ENCODE measurements around the gene STPG2.
"Not testable (repeated sequence)": the region's sequence is repeated elsewhere in the genome, so short reads cannot be mapped to it uniquely, and the experiment has no call there.

Gene STPG2

GRCh38 chr4:97778174-97778573 is 365.1 kb downstream of the STPG2 start:
- no peak for DNase-seq

DNA sequence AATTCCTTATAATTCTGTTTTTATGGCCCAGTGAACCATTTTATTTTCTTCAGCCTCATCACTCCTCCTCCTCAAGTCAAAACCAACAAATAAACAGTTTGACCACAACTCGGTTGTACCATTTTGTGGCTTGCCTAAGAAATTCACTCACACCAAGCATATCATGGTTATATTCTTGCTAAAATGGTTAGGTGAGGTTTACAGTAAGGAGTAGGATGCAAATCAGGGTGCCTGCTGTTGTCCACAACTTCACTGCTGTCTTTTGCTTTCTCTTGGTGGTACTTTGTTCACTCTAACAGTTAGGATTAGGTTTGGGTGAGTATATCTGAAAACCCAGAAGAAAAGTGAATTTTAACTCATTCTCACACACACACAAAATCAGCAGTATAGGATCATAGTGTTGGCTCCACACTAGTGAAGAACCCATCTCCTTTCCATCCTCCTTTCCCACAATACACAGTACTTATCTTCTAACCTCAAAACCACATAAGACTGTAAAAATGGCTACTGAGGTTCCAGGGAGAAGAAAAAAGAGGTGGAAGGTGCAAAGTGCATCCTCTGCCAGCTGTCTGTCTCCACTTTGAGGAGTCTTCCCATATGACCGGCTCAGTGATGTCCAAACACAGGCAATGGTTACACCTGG is 368.8 kb downstream of the STPG2 start:
- DNase-seq: no peak

DNA sequence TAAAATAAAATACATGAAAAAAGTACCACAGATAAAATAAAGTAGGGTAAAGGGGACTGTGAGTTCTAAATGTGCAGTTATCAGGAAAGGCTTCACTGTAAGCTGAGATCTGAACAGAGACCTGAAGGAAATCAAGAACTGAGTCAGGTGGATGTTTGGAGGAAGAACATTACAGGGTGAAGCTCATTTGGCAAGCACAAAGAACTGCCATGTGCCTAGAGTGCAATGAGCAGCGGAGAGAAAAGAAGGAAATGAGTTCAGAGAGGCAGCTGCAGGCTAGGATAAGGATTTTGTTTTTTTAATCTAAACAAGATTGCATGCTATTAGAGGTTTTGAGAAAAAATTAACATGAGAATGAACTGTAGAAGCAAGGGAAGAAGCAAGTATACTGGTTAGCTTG is 373.1 kb downstream of the STPG2 start:
- DNase-seq: no peak

GRCh38 chr4:97762115-97762512 is 381.2 kb downstream of the STPG2 start:
- no peak for DNase-seq

DNA sequence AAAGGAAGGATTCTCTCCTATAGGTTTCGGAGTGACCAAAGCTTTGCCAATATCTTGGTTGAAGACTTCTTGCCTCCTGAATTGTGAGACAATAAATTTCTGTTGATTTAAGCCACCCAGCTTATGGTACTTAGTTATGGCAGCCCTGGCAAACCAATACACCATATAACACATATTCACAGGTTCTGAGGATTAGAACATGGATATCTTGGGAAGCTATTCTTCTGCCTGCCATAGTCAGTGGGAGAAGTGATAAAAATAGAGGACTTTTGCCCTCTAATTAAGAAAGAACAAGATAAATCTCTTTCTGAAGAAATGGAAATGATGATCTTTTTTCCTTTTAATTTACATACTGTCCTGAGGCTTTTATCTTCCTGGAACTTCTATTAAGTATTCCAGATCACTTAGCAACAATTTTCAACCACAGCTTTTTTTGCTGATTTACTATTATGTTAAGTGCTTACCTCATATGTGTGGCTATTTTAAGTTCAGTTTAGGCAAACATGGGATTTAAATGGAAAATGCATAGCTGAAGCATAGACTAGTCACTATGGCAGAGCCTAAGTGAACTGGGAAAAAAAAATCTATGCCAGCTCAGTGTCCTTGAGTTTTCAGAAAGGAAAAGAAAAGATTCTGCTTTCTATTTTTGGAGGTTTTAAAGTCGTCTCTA is 381.7 kb downstream of the STPG2 start:
- no peak for DNase-seq

- DNase-seq: no peak
Observed at GRCh38 chr4:97759785-97760184, 383.5 kb downstream of the STPG2 start.

- DNase-seq: no peak
Observed at GRCh38 chr4:97752599-97752998, 390.7 kb downstream of the STPG2 start.

- no peak for DNase-seq
Observed at GRCh38 chr4:97747945-97748344, 395.3 kb downstream of the STPG2 start.

DNA sequence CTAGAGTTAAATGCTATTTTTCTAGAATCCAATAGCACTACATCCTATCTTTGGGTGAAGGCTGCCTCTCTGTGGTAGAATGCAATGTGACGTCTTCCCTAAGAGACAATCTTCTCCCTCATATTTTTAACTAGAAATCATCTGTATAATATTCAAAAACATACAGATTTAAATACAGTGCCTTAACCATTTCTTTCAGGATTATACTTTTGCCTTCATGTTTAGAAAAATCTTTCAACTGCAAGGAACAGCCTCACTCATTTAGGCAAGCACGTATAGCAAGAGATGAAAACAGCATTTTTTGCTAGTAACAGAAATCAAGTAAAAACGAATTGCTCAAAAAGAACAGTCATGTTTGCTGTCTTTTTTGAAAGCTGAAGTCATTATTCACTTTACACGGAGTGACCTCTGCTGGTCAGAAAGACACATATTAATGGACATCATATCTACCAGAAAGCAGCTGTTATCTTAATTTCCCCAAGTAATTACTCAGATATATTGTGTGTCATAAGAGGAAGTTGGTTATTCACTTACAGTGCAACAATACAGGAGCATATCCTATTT is 422.3 kb downstream of the STPG2 start:
- no peak for DNase-seq

DNA sequence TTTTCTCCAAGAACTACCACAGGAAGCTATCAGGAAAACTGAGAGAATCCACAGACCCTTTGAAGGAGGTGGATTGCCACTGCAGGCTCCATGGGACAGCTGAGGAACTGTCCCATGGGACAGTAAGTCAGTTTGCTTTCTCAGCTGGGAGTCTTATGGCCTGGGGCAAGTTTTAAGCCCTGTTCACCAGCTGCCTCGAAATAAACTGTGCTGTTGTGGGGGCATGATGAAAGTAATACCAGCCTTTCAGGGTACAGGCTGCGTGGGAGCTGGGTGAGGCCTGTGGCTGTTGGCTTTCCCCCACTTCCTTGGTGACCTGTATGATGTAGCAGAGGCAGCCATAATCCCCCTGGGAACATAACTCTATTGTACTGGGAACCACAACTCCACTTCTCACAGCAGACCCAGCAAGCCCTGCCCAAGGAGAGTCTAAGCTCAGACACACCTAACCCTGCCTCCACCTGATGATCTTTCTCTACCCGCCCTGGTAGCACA is 452.1 kb downstream of the STPG2 start:
- no peak for DNase-seq

GRCh38 chr4:97670703-97671269 is 472.5 kb downstream of the STPG2 start:
- DNase-seq: no peak

DNA sequence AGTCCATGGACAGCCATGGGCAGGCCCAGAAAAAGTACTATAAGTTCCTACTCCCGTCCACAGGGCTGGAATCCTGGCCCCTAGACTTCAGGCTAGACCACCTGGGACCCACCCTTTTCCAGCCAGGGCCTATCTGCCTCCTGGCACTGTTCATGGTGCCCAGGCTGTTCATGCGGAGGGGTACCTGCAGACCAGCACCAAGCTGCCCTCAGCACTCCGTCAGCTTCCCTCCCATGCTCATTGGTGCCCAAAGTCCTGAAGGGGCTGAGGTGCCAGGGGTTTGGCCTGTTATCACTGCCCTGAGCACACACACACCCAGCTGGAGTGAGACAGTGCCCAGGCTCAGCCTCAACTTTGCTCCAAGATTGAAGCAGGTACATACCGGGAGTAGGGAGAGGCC is 477.7 kb downstream of the STPG2 start:
- DNase-seq: no peak

DNA sequence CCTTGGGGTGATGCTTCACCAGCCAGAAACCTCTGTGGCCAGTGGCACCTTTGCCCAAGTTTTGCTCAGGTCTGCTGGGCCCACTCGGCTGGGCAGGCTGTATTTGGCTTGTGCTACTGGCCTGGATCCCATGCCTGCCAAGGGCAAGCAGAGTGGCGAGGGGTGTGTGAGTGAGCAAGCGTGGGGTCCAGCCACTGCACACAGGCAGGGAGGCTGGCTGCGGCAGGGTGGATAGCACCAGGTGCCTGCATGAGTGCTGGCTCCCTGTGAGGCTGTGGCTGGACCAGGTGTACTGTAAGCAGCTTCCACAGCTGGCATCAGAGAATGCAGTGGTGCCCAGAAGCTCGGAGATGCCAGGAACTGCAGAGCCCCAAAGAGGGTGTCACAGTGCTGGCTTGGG is 478.5 kb downstream of the STPG2 start:
- no peak for DNase-seq

- no peak for DNase-seq
Observed at GRCh38 chr4:97662133-97662532, 481.1 kb downstream of the STPG2 start.

GRCh38 chr4:97656044-97656720 is 487.1 kb downstream of the STPG2 start:
- no peak for DNase-seq

DNA sequence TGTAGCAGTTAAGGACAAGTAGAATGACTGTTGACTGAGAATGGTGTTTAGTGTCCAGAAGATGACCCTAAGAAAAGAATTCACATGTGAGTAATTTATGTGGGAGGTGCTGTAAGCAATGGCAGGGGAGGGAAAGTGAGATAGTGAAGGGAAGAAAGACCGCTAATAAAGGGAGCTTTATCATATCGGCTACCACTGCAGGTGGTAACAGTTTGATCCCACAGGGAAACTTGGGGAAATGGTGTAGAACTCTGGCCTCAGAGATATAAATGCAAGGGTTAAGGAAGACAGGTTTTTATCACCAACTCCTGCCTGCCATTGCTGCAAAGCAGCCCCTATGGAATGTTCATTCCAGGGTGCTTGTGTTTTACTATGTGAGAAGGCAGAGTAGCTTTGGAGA is 489.6 kb downstream of the STPG2 start:
- no peak for DNase-seq

GRCh38 chr4:97646997-97647396 is 496.3 kb downstream of the STPG2 start:
- DNase-seq: no peak

GRCh38 chr4:97645071-97645821 is 498.0 kb downstream of the STPG2 start:
- no peak for DNase-seq

- DNase-seq: no peak
Observed at GRCh38 chr4:97643179-97643578, 500.1 kb downstream of the STPG2 start.

DNA sequence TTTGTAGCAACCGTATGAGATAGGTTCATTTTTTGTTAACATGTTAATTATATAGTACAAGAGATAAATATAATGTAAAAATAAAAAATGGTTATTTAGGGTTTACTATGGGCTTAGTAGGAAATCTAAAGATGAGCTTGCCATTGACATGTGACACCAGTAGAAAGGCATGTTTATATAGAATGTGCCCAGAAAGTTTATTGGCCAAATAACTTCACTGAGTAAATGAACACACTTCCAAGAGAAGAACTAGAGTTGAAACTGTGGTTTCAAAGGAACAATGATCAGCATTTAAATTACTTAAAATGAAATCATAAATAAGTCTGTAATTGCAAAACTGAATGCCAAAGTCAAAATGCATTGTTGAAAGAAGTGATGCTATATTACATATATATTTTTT is 503.3 kb downstream of the STPG2 start:
- no peak for DNase-seq

DNA sequence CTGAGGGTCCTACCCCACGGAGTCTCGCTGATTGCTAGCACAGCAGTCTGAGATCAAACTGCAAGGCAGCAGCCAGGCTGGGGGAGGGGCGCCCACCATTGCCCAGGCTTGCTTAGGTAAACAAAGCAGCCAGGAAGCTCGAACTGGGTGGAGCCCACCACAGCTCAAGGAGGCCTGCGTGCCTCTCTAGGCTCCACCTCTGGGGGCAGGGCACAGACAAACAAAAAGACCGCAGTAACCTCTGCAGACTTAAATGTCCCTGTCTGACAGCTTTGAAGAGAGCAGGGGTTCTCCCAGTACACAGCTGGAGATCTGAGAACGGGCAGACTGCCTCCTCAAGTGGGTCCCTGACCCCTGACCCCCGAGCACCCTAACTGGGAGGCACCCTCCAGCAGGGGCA is 509.4 kb downstream of the STPG2 start:
- not testable (repeated sequence) for DNase-seq

GRCh38 chr4:97627750-97628149 is 515.5 kb downstream of the STPG2 start:
- DNase-seq: no peak

GRCh38 chr4:97624204-97624603 is 519.1 kb downstream of the STPG2 start:
- no peak for DNase-seq
